ENCODE results near the gene SURF6.
"Not testable (repeated sequence)": the region's sequence is repeated elsewhere in the genome, so short reads cannot be mapped to it uniquely, and the experiment has no call there.

Gene SURF6

DNA sequence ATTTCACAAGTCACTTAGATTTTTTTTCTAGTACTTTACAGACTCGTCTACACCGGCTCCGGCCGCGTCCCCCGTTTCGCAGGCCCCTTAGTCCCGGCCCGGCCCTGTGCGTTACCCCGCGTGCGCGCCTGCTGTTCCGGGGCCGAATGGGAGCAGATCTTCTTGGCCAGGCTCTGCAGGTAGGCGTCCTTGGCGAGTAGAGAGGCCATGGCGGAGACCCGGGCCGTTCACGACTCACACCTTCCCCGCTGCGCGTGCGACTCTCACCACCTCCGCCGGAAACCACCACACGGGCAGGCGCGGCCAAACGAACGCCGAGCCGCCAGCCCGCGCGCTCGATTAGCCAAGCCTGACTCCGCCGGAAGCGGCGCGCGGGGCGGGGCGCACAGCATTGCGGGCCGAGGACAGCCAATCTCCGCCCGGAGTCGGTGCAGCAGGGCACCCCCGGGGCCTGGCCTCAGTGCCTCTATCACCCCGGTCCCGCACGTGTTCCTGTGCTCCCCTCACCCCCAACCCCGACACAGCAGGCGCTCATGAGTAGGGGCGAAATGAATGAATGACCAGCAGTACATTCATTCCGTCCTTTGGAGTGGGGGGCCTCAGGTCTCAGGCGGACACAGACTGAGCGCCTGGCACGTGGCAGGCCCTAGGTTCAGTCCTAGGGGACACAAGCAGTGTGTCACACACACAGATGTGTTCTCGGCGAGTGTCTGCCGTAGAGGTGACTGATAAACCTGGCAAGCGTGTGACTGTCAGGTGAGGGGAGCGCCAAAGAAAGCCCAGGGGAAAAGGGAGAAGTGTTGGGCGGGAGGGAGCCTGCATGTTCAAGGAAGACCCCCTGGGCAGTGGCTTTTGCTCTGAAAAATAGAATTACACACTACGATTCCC lies at the start of gene SURF6:
TSS of gene SURF6 (minus strand) at position 265 of the 888 bp plus-strand sequence. CDS start at position 209, 56 bp downstream.
- peak; percentile 92 to 94 for DNase-seq

GRCh38 chr9:133385452-133385851 lies 49.5 kb upstream of the SURF6 start:
- no peak for DNase-seq

DNA sequence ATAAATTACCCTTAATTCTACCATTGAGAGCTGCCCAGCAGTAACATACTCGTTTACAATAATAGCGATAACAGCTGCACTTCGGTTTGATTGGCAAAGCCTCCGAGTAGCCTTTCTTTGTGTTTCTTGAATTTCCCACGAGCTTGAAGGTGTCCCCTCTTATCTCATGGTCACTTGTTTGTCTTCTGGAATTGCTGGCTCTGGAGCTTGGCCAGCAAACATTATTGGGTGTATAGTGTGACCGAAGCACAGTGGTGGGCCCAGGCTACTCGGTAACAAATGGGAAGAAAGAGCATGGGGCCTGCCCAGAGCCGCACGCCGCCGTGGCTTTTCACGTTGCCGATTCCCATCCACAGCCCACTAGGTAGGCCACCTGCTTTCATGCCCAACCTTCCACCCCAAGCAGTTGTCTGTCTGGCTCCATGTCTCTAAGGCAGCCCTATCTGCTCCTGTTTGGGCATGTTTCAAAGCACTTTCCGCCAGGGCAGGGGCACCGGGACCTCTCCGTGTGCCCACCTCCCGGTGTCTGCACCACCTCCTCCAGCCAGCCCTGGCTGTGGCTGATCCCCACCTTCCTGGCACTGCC lies 48.8 kb upstream of the SURF6 start:
- no peak for DNase-seq

- no peak for DNase-seq
Measured at GRCh38 chr9:133383438-133383837, 47.5 kb upstream of the SURF6 start.

DNA sequence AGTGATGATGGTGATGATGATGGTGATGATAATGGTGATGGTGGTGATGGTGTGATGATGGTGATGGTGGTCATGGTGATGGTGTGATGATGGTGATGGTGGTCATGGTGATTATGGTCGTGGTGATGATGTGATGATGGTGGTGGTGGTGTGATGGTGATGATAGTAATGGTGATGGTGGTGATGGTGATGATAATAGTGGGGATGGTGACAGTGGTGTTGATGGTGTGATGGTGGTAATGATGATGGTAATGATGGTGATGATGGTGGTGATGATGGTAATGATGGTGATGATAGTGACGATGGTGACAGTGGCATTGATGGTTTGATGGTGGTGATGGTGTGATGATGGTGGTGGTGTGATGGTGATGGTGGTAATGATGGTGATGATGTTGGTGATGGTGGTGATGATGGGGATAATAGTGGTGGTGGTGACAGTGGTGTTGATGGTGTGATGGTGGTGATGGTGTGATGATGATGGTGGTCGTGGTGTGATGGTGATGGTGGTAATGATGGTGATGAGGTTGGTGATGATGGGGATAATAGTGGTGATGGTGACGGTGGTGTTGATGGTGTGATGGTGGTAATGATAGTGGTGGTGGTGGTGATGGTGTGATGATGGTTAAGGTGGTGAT lies 46.6 kb upstream of the SURF6 start:
- DNase-seq = no peak

GRCh38 chr9:133380734-133381133 lies 44.7 kb upstream of the SURF6 start:
- DNase-seq = no peak

- no peak for DNase-seq
Measured at GRCh38 chr9:133379153-133380086, 43.4 kb upstream of the SURF6 start.

DNA sequence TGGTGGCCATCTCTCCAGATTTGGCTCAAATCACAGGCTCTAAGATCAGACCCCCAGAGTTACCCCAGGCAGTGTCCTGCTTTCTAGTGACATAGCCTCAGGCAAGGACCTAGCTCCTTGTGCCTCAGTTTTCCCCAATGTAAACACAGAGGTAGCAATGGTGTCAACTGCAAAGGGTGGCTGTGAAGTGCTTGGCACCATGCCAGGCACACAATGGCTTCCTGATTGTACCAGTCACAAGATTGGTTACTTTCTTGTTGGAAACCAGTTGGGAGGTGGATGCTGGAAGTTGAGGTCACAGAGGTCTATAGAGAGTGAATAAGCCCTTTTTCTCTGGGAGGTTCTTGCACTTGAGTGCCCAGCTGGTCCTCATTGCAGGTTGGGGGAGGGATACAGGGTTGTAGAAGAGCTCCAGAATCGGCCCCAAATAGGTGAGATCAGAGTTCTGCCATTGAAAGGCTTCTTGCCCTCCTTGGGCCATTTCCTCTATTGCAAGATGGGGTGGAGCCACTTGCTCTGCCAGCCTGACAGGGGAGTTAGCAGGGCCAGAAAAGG lies 42.5 kb upstream of the SURF6 start:
- DNase-seq = no peak

DNA sequence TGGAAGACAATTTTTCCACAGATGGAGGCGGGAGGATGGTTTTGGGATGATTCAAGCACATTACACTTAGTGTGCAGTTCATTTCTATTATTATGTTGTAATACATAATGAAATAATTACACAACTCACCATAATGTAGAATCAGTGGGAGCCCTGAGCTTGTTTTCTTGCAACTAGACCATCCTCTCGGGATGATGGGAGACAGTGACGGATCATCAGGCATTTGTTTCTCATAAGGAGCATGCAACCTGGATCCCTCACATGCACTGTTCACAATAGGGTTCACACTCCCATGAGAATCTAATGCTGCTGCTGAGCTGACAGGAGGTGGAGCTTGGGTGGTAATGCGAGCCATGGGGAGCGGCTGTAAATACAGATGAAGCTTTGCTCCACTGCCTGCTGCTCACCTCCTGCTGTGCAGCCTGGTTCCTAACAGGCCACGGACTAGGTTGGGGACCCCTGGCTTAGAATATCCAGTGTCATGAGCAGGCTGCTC lies 41.8 kb upstream of the SURF6 start:
- no peak for DNase-seq

DNA sequence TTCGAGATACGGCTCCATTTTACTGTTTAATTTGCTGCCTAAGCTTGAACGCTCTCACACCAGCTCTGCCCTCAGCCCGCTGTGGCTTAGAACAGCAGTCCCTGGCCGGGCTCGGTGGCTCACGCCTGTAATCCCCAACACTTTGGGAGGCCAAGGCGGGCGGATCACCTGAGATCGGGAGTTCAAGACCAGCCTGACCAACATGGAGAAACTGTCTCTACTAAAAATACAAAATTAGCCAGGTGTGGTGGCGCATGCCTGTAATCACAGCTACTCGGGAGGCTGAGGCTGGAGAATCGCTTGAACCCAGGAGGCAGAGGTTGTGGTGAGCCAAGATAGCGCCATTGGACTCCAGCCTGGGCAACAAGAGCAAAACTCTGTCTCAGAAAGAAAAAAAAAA lies 41.3 kb upstream of the SURF6 start:
- not testable (repeated sequence) for DNase-seq

- peak; percentile 95 to 98 for DNase-seq
Measured at GRCh38 chr9:133375724-133376654, 40.0 kb upstream of the SURF6 start, which contains the start of the genes STKLD1 and SURF4. STKLD1 (plus strand) TSS chr9:133376366; CDS start chr9:133376474, 108 bp downstream. SURF4 (minus strand) TSS chr9:133376060; CDS start chr9:133375969, 91 bp downstream.

- no peak for DNase-seq
Measured at GRCh38 chr9:133375116-133375723, 39.2 kb upstream of the SURF6 start.

DNA sequence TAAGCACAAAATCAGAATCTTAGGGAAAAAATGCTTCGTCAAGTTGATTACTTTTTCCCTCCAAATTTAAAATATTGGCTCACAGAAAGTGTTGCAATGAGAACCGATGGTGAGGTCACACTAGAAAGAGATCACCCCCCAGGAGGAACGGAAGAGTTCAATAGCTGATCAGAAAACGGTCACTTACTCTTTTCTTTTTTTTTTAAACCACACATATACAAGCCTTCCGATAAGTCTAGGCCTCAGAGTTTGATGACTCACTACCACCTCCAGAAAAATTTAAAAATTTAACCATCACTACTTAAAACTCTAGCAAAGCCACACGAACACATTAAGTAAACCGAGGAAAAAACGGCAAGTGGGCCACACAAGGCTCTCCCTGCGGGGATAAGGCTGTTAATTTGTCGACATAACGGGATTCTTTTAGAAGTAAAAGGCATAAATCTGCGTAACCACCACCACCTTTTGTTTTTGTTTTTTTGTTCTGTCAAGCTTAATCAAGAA lies 38.7 kb upstream of the SURF6 start:
- DNase-seq = no peak

DNA sequence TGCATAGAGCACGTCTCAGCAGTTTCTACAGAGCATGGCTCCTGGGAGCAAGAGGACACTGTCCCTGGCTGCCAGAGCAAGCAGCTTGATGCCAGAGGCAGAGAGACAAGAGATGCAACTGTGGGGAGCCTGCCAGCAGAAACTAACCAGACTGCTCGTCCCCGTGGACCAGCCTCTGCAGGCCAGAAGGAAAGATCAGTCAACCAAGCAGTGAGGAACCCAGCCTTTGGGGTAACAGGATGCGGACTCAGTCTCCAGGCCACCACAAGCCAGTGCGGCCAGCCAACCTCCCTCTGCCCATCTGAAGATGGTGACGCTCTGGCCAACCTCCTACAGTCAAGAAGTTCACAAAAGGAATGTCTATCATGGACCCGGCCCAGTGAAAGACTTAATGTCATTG lies 36.2 kb upstream of the SURF6 start:
- no peak for DNase-seq

- DNase-seq = peak; percentile 67 to 68
Measured at GRCh38 chr9:133371261-133371711, 35.3 kb upstream of the SURF6 start.

DNA sequence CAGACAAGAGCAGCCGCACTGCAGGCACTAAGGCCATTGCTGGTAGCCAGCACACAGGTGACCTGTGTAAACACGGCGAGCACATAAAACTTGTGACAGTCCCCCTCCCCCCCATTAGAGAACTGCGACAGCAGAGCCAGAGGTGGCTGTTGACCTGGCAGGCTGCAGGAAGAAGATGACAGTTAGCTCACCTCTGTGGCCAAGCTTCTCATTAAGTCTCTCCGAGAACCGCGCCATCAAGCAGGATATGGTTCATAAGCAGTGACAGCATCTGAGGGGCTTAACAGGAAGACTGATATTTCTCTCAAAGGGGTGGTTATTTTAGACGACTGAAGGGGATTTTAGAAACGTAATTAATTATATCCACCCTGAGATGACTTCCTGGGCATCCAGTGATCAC lies 34.7 kb upstream of the SURF6 start:
- no peak for DNase-seq

DNA sequence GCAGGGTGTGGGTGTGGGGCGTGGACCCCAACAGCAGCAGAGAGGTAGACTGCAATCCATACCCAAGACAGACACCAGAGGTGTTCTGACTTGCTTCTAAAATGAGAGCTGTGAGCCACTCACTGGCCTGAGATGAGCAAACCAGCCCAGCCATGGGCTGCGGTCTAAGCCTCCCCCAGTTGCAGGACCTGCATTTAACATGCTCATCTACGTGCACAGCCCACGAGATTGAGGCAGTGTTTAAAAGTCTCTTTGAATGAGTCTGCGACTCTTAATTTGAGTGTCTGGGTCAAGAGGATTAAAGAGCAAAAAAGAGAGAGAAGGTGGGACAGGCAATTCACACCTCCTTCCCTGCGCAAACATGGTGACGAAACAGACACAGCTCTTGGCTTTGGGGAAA lies 33.9 kb upstream of the SURF6 start:
- no peak for DNase-seq

- DNase-seq = no peak
Measured at GRCh38 chr9:133369422-133369821, 33.4 kb upstream of the SURF6 start.

DNA sequence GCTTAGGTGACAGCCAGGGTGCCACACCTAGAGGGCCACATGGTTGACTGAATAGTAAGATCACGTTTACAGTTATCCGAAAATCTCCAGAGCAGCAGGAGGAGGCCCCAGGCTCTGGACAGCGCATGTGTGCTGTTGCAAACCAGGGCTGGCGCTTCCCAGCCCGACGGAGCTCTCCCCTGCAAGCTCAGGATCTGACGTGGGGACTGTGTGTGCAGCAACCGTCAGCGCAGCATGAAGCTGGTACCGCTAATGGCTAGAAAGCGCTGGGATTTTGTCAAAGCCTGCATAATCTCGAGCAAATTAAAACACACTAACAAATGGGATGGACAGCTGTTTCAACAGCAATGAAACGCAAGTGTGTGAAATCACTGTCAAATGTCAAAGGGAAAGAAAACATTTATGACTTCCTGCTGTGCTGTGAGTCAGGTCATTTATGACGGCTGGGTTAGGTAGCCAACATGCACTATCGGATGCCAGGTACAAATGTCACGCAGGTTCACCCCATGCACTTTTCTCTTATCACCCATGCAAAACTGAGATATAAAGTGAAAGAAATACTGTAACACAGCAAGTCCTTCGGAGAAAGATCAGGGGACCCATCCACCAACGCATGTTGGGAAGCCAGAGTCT lies 32.4 kb upstream of the SURF6 start:
- no peak for DNase-seq

- no peak for DNase-seq
Measured at GRCh38 chr9:133367778-133368177, 31.8 kb upstream of the SURF6 start.

Measured in stimulated activated CD4-positive, alpha-beta T cell treated with anti-CD3 and anti-CD28 coated beads, Interleukin-2, amount 100 ng/mL, for 48 hours (primary cell).